ENCODE results near the gene TSPAN18.
"Not testable (repeated sequence)": the region's sequence is repeated elsewhere in the genome, so short reads cannot be mapped to it uniquely, and the experiment has no call there.

TSPAN18 gene

DNA sequence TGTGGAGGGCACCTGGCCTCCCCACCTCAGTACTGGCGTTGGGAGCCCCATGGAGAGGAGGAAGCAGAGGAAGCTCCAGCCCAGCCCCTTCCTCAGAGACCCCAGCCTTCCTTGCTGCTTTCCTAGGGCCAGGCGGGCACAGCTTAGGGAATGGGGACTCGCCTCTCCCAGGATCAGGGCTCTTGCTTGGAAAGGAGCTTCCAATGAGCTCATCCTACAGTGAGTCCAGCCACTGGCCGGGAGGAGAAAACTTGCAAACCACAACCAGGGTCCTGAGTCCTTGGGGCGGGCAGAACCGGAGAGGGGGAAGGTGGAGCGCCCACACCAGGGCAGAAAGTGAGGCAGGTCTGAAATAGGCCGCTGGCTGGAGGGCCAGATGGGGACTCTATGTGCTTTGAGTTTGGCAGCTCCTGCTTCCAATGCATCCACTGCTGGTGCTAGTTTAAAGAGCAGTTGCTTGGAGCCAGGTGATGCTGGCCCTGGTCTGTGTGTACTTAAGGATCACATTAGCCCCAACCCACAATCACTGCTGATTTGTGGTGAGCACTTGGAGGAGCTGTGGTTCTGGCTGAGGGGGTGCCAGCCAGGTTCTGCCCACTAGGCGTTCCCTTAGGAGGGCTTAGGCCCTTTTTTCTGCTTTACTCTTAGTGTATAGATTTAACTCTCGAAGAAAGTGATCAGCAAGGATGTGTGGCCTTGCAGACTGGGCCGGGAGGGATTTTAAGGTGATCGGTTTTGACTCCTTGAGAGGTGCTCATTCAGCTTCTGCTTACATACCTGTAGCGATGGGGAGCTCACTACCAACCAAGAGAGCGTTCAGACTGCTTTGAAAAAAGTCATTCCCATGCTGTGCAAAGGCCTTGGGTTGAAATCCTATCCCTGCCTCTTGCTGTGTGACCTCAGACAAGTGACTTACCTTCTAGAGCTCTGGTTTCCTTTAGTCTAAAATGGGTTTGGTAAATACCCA is 142.0 kb downstream of the TSPAN18 start:
- DNase-seq (ENCODE audit: low spot score), result no peak

DNA sequence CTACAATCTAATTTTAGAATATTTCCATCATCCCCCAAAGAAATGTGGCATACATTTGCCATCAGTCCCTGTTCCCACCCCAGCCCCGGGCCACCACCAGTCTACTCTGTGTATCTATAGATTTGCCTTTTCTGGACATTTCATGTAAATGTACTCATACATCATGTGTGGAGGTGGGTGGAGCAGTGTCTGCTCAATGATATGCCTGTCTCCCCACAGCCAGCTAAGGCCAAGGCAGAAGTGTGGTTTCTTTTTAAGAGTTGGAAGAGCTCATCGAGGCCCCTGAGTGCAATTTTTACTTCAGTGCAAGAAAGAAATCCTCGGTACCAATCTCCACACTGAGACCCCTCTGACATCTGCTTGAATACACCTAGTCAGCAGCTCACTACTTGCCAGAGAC is 143.4 kb downstream of the TSPAN18 start:
- no peak for DNase-seq (ENCODE audit: low spot score)

DNA sequence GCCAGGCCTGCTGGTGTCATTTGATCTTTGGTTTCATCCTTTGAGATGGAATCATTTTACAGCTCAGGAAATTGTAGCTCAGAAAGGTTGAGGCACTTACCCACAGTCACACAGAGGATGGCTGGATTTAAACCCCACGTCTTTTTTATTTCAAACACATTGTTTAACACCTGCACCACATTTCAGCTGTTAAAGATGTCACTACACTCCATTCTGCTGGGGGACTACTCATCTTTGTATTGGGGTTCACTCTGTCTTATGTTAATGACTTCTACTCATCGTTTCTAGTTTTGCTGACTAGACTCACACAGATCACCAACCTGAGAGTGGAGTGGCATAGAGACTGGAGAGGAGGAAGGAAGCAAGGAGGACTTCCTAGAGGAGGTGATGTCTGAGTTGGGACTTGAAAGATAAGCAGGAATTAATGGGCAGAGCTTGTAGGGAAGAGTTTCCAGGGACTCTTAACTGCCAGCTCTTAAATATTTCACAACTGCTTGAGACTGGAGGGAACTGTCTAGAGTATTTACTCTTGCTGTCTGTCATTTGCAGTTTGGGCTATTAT is 143.9 kb downstream of the TSPAN18 start:
- no peak for DNase-seq (ENCODE audit: low spot score)

DNA sequence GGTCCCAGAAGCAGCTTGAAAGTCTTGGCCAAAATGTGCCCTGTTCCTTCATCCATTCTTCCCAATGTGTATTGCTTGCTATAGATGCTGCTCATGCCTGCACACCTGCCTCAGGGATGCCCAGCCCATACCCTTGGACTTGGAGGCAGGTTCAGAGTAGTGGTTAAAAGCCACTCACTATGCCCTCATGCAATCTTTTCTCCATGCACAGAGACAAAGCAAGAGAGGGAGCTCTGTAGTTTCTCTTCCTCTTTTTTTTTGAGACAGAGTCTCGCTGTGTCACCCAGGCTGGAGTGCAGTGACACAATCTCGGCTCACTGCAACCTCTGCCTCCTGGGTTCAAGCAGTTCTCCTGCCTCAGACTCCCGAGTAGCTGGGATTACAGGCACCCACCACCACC is 144.9 kb downstream of the TSPAN18 start:
- DNase-seq (ENCODE audit: low spot score), result not testable (repeated sequence)

DNA sequence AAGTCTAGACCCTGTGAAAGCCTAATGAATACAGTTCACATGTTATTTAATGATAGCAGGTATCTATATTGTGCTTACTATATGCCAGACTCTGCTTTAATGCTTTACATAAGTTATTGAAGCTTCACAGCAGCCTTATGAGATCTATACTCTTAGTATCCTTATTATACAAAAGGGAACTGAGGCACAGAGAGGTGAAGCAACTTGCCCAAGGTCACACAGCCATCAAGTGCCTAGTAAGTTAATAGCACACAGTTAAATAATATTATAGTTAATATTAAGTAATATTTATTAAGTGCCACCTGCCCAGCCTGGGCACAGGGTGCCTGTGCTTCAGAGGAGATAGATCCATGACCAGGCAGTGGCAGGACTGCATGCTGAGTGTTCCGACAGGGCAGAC is 145.8 kb downstream of the TSPAN18 start:
- DNase-seq (ENCODE audit: low spot score), result no peak

DNA sequence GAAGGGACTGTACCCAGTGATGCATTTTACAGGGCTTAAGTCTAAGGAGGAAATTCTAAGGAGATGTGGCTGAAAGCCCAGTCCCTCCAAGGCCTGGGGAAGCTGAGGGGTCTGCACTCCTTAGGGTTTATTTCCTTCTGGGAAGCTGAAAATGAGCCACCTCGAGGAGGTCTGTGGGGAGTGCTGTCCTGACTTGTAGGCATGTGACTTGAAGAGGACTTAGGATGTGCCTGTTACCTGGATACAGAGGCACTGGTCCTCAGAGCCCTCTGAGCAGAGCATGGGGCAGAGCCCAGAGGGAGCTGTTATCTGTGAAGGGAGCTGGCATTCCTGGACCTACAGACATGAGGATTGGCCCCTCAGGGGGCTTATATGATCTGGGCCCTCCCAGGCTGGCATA is 146.8 kb downstream of the TSPAN18 start:
- DNase-seq (ENCODE audit: low spot score), result no peak

DNA sequence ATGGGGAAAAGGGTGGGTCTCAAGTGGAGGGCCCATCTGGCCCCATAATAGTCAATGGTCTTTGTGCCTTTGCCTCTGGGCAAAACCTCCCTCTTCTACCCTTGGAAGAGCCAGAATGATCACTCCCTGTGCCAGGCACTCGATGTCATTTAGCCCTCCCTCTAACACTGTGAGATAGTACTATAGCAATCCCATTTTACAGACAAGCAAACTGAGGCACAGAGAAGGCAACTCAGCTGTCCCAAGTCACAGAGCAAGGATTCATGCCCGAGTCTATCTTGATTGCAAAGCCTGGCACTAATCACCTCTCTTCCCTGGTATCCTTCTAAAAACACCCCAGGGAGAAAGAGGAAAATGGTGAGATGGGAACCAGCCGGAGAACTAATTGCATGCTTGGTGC is 147.5 kb downstream of the TSPAN18 start:
- no peak for DNase-seq (ENCODE audit: low spot score)

DNA sequence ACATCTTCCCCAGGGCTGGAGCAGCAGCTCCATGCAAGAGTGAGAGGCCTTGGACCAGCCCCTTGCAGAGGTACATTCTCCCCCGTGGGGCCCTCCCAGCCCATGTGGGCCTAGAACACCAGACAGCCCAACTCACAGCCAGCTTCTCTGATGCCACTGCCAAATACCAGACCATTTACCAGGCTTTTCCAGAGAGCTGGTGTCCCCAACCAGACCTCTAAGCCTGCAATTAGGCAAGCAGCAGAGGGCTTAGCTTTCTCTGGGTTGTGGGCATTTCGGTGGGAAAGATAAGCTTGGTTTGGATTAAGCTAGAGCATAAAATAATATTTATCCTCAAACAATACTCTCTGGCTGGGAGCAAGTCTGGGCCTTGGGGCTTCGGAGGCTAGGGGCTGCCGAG is 148.3 kb downstream of the TSPAN18 start:
- DNase-seq (ENCODE audit: low spot score), result no peak

DNA sequence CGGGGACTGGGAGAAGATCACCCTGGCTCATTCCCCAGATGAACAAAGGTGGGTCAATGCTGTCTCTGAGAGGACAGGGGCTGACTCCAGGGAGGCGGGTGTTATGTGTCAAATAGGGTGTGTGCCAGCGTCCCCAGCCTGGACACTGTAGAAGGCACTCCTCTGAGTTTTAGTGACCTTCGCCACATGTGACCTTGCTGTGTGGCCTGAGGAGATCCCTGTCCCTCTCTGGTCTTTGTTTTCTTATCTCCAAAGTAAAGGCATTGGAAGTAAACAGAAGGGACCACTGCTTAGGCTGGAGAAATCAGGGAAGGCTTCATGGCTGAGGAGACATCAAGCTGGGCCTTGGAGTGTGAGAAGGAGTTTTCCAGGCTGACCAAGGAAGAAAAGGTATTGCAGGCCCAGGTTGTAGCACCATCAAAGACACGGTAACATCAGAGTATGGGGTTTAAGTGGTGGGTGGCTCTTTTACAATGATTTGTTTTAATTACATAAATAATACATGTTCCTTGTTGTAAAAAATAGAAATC is 149.5 kb downstream of the TSPAN18 start:
- no peak for DNase-seq (ENCODE audit: low spot score)

DNA sequence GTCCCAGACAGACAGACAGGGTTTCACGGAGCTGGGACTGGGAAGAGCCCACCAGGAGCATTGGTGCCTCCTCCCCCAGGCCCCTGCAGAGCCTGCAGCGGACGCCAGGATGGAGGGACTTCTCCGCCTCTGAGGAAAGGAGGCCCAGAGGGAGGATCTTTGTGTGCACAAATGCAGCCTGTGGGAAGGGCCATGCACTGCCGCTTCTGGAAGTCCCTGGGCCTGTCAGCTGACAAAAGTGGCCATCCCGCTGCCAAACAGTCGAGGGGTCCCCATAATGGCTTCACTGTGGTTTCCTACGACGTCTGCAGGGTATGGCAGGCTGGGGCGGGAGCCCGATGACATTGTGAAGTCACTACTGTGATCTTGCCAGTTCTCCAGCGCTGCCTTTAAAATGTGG is 150.1 kb downstream of the TSPAN18 start:
- no peak for DNase-seq (ENCODE audit: low spot score)

DNA sequence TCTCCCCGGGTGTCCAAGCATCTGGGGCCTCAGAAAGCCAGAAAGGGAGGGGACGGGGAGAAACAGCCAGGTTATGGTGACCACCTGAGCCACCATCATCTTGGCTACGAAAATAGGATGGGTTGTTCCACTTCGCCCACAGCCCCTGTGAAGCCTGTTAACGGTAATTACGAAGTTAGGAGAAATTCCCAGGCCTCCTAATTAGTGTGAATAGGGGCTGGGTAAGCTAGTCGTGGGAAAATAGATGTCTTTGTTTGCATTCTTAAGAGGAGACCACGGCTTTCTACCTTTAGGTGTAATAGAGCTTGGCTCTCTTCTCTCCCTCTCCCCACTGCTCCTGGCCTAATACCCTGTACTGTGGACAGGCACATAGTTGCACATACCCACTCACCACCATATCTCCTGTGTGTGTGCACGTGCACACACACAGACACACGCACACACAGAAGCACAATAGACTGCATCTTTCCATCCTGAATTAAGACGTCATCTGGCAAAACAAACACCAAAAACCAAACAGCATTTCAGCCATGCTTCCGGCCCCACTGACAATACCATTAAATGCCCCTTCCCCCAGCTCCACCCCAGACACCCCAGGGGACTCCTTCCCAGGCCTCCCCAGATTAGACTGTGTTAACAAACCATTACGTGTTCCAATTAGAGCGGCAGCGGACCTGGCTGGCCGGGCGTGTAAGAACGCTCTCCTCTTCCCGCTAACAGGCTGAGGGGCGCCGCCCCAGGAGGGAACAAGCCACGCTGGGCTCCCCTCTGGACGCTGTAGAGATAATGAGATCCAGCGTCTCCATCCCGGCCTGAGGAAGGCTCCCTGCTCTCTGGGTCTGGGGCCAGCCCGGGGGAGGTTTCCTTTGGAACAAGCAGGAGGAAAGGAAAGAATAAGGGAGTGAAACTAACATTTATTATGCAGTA is 151.1 kb downstream of the TSPAN18 start:
- DNase-seq (ENCODE audit: low spot score), result no peak

DNA sequence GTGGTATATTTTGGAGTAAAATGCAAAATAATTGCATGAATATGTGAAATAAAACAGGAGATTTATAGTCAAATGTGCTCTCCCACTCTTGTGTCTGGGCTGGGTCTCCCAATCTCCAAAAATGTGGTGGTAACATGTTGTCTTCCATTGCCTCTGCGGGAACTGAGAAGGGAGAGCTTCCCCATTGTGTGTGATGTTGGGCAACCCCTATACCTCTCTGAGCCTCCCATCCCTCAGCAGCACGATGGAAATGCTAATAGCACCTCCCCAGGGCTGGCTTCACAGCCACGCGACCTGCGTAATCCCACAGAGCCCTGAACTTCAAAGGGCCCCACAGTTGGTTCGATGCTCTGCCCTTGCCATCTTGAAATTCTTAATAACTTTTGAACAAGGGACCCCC is 151.9 kb downstream of the TSPAN18 start:
- no peak for DNase-seq (ENCODE audit: low spot score)

DNA sequence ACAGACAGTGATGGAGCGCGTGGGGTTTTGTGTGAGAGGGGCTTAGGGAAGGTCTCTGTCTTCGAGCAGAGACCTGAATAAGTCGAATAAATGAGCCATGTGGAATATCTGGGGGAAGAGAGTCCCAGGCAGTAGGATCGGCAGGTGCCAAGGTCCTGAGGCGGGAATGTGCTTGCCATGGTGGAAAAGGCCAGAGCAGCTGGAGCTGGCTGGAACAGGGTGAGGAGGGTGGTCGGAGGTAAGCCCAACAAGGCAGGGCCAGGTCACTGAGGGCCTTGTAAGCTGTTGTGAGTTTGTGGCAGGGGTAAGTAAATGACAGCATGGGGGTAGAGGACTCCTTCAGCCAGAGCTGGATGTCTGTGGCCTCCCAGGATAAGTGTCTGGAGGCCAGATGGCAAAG is 152.7 kb downstream of the TSPAN18 start:
- no peak for DNase-seq (ENCODE audit: low spot score)

DNA sequence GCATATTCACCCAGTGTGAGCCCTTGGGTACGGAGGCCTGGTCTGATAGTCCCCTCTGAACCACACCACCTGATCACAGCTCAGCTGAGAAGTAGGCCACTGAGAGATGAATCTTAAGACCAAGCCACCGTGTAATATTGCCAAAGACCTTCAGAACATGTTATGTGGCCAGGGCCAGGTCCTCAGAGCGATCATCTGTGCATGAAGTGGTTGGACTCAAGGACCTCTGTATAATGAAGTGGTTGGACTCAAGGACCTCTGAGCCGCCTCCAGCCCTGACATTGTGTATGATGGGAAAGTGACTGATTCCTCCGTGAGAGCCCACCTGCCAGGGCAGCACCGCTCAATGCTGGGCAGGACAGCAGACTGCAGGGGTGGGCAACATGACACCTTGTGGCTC is 153.7 kb downstream of the TSPAN18 start:
- DNase-seq (ENCODE audit: low spot score), result no peak

DNA sequence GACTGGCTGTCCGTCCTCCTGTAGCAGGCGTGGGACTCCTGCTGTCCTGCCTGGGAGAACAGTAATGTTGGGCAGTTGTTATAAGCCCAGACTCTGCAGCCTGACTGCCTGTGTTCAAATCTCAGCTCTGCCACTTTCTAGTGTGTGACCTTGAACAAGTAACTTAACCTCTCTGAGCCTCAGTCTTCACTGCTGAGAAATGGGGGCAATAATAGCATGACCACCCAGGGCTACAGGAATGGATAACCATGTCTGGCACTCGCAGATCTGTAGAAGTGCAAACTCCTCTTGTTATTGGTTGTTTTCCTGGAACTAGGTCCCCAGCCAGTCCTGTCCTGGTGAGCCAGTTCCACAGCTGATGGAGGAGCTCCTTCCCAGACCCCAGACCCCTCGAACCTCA is 154.2 kb downstream of the TSPAN18 start:
- no peak for DNase-seq (ENCODE audit: low spot score)

DNA sequence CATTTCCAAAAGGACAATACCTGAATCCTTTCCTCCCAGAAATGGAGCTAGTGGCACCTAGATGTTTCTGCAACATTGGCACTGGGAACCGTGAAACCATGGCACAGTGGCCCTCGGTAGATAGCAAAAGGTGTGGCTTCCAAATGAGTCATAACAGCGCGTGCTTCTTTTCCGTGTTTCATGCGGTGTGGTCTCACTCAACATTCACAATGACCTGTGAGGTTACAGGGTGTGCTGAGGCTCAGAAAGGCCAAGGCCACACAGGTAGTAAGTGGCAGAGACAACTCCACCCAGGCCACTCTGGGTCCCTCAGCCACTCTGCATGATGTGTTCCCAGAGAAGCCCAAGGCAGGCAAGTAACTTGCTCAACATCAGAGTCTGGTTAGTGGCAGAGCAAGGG is 156.5 kb downstream of the TSPAN18 start:
- DNase-seq (ENCODE audit: low spot score), result no peak

DNA sequence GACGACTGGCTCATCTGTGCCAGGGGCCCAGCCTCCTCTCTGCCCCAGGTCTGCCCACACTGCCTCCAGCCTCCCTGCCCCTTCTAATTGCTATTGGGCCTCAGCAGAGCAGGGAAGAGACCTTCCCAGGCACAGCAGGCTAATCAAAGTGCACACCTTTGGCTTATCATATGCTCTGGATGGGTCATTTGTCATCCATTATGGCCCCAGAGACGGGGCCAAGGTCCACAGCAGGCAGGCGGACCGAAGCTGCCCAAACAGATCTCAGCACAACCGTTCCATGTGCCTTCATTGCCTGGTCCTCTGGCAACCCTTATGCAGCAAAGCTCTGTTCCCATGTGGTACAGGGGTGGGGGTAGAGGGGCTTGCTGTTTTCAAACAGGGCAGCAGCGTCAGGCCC is 157.3 kb downstream of the TSPAN18 start:
- DNase-seq (ENCODE audit: low spot score), result no peak

DNA sequence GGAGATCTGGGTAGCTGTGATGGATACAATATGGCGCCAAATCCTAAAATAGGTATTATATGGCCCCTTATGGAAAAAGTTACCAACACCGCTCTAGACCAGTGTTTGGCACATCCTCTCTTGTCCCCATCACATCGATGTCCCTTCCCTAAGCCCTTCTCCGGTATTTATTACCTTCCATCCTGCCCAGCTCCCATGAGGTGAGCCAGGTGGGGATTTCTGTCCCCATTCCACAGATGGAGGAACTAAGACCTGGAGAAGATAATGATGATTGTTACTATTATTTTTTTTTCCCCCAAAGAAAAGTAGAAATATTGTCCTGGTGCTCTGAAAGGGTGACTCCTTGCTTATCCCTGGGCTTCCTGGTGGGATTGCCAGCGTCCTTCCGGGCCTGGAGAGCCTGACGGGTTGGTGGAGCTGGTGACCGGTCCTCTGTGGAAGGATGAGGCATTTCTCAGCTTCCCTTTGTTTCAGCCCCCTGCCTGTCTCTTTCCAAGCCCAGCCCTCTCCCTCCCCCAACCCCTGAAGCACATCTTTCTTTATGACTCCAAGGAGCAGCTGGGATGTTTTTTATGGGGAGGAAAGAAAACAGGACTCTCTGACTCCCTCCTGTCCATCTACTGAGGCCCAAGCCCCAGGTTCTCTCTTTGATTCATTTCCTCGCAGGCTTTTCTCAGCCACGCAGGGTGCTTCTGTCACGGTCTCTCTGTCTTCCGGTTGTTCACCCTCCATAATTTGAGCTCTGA is 158.5 kb downstream of the TSPAN18 start:
- no peak for DNase-seq (ENCODE audit: low spot score)

DNA sequence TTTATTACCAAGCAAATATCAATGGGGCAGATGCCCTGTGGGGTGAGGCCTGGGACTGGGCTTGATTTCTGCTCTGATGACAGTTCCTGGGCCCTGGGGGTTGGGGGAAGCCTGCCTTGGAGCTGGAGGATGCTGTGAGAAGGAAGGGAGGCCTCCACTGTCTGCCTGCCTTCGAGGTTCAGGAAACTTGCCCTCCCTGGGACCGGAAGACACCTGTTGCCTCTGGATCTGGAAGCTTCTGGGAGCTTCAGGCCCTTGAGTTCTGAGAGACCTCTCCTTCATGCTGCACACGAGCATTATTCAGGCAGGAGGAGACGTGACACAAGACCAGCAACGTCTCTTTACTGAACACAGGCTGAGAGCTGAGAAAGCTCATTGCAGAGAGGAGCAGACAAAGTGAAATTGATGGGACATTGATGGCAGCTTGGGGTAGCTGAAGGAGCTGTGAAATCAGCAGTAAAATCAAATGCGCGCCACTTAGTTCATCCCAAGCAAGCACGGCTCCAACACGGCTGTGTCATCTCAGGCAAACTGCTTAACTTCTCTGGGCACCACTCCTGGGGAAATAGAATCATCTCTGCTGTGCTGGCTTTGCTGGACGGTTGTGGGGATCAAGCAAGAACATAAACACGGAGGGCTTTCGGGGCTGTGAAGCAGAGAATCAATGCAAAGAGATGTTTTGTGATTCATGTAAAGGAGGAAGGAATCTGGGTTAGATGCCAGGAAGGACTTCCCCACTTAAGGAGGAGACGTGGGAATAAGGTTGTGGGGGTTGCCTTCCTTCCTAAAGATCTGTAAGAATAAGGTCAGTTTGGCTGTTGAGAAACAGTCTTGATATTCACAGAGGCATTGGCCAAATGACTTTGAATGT is 159.4 kb downstream of the TSPAN18 start:
- DNase-seq (ENCODE audit: low spot score), result no peak

DNA sequence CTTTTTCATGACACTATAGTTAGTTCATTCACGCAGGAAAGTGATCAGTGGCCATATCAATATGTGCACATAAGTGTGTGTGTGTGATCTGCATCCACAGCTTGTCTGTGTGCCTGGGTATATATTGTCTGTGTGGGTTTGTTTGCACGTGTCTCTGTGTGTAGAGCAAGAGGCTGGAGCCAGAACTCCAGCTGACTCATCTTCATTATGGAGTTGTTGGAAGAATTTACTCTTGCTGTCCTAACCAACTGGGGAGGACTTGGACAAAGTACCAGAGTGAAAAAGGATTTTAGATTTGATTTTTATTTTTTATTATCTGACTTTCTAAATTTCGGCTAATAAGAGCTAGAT is 160.0 kb downstream of the TSPAN18 start:
- no peak for DNase-seq (ENCODE audit: low spot score)

DNA sequence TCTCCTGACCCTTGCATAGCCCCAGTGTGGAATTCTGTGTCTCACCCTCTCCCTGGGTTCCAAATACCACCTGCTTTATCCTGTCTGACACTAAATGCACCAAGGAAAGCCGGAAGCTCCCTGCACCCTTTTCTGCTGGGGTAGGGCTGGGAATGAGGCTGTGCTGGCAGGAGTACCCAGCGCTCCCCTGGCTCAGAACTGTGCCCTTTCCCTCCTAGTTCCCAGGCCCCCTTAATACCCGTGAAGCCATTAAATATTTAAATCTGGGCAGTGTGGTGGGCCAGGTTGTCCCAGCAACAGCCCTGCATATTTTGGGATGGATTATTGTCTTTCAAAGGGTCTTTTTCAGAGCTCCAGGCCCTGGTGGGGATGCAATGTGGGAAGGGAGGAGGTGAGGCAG is 160.9 kb downstream of the TSPAN18 start:
- no peak for DNase-seq (ENCODE audit: low spot score)
